ENCODE measurements around the gene PPP6R1.
A peak's percentile ranks its signal among the peaks of the same experiment; 100 is the strongest.
"Not testable (repeated sequence)": the region's sequence is repeated elsewhere in the genome, so short reads cannot be mapped to it uniquely, and the experiment has no call there.

Gene PPP6R1

DNA sequence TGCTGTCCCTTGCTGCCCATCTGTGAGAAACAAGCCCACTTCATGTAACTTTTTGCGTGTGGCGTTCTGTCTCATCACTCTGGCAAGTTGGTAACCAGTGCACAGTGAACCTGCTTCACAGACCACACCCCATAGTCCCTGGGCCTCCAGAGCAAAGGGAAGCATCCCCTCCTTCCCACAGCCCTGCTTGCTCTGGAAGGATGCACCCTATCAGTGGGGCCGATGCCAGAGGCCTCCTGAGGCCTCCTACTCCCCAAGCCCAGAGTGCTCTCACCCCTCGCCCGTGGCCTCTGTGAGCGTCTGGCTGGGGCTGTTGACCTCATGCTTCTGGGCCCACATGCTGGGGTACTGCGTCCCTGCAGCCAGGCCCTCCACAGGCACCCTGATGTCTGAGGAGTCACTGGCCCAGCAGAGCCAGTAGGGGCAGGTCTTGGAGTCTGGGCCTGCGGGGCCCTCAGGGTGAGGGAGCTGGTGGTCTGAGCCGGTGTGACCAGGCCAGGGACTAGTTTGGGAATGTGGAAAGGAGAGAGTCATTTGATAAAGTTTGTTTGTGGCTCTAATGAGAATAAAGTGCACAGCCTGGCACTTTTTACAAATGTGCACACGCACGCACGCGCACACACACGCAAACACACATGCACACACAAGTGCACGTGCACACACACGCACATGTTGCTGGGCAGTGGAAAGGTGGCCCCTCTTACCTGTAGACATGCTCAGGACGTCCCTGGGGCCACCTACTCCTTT, 35.4 kb downstream of the PPP6R1 start:
- DNase-seq: no peak

DNA sequence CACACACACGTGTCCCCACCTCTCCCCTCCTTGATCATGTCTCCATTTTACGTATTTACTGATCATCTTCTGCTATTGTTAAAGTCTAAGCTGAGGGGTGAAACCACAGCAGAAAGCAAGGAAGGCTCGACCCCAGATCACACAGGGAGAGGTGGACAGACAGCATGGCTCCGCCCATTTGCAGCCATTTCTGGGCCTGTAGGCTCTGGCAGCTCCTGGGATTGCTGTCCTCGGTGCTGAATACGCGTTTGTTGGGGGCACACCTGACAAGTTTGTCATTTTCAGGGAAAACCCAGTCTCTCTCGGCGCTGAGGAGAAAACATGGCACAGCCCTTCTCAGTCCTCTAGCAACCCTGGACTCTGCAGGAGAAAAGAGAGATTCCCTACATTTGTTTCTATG, 38.3 kb downstream of the PPP6R1 start:
- no peak for DNase-seq

DNA sequence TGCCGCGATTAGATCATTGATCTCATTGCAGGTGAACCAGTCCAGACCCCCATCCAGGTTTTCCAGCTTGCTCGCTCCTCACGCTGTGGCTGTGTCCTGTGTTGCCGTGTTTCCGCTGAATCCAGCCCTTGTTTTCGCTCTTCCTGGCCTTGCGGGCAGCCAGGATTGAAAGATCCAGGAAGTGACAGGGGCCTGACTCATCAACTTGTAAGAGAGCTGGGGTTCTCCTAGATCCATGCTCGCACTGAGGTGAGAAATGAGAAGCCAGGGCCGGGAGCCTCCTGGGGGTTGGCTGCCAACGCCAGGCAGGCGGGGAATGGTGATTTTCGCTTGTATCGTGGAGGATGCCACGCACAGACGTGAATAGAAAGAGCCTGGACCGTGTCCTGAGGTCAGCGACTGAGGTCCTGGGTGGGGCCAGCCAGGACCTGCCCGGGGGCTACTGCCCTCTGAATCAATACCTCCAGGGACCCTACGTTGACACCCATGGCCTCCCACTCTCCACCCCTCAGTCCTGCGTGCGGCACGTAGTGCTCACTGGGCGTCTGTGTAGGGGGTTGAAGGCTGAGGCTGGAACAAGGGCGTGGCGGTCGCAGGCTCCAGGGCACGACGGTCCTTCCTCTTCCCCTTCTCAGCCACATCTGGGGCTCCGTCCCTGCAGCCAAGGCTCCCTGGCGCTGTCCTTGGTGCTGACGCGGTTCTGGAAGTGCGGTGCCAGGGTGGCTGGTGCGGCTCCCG, 42.2 kb downstream of the PPP6R1 start:
- DNase-seq: peak; percentile 9

DNA sequence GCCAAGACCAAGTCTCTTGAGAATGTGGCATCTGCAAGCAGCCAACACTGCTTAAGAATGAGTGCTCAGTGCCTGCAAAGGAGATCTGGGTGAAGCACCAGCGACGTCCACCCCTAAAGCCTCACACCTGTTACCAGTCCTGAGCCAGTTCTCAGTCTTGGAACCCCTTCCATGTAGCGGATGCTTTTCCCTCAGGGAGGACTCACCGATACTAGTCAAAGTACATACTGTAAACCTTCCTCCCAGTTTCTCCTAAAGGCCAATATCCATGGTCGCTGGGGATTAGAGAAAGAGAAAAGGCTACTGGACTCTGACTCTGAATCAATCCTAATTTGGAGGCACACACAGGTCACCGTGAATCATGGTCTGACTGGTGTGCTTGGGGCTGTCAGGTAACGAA, 45.3 kb downstream of the PPP6R1 start:
- no peak for DNase-seq

DNA sequence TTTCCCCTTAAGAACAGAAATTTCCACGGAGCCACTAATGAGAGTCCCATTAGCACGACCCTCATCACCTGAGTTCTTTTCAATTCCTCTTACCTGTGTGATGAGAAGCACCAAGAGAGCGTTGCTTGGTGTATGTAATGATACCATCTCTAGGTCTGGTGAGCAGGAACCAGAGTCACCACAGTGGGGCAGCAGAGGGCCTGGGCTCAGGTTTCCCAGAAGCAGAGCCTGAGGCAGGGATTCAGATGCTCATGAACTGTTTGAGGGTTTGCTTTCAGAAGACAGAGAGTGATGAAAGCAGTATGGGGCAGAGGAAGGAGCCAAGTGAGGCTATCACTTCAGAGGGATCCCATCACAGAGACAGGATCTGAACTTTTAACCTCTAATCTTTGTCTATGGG, 46.4 kb downstream of the PPP6R1 start:
- no peak for DNase-seq

DNA sequence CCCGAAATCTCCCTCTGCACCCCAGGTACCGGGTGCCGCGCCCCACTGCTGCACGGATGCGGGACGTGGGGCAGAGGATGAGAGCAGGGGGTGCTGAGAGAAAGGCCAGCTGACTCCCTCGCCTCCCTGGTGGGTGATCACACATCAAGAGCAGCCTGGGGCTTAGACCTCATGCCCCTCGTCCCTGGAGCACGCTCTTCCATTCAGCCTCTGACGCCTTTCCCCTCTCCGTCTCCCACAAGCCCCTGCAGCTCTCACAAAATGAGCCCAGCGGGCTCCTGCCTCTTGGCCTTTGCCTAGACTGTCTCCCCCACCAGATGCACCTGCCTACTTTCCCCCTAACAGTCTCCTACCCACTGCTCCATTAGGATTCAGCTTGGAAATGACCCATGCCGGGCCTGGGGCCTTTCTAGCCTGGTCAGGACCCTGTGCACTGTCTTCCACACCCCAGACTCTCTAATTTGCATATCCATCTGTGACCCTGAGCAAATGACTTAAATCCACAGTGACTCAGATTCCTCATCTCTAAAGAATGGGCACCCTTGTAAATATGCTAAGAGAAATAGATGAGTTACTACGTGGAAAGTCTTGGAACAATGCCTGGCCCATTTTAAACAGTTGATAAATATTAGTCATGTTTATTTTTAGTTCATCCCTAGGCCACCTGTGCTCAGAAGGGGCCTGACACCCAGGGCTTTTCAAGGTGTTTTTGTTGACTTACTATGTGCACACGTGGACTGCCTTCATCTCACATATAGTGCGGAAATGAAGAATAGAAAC, 48.9 kb downstream of the PPP6R1 start:
- DNase-seq: no peak

DNA sequence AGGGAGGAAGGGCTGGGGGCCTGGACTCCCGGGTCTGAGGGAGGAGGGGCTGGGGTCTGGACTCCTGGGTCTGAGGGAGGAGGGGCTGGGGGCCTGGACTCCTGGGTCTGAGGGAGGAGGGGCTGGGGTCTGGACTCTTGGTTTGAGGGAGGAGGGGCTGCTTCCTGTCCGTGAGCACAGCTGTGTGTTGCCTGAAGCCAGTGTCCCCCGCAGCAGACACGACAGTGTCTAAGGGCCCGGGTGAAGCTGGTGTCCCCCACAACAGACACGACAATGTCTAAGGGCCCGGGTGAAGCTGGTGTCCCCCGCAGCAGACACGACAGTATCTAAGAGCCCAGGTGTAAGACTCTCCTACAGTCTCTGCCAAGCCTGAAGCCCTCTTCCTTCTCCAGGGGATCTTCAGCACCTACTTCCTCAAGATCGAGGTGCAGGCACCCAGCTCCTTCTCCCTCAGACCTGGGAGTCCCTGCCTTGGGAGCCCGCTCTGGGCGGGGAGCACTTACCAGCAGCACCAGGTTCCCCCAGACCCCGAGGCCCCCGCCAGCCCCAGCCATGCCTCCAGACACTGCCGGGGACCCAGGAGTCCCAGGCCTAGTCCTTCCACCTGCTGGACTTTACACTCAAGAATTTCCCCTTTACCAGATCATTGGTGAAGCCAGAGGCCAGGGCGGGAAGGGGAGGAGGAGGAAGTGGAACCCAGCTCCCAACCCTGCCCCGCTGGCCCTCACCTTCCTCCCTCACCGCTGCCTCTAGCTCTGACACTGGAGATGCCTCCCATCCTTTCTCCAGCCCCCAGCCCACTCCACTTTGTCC, 49.7 kb downstream of the PPP6R1 start, which contains the start of gene PTPRH:
Gene PTPRH, minus strand, starts transcription at position 622 of the 813 bp plus-strand sequence. Its CDS starts 68 bp downstream, at position 554.
- no peak for DNase-seq

DNA sequence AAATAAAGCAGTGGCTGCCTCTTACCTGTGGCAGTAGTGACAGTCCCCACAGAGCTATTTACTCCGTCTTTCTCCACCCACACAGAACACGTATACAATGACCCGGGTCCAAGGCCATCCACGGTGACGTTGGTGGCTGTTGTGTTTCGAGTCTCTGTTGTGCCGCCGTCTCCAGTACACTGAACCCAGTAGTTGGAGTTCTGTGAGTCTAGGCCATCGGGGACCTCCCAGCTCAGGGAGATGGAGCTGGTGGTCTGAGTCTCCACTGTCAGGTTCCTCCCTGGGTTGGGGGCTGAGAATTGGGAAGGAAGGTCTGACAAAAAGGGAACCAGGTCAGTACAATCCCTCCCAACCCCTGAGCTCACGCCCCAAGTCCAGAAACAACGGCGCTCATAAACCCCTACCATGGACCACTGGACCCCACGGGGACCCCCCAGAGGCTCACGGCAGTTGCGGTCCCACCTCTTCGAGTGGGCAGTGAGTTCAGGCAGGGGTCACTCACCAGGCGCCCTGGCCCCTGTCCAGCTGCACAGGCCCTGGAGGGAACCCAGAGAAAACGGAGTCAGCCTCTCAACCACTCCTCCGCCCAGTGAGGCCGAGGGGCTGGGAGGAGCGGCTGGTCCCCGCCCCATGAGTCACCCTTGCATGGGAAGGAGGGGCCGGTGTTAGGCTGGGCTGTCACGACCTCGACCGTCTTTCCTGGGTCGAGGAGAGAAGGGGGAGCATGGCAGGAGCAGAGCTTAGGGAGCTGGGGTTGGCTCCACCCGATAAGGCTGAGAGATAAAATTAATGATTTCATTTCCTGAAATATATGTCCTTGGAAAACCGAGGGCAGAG, 51.9 kb downstream of the PPP6R1 start:
- no peak for DNase-seq

DNA sequence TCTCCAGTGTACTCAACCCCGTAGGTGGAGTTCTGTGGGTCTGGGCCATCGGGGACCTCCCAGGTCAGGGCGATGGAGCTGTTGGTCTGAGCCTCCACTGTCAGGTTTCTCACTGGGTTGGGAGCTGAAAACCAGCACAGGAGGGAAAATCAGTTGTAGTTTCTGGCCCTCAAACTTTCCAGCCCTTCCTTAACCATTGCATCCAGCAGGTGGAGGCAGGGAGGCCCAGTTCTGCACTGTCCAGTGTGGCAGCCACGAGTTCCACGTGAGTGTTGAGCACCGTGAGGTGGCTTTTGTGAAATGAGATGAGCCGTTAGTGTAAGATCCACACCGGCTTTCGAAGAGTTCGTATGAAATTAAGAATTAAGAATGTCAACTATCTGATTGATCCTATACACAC, 56.6 kb downstream of the PPP6R1 start:
- not testable (repeated sequence) for DNase-seq

DNA sequence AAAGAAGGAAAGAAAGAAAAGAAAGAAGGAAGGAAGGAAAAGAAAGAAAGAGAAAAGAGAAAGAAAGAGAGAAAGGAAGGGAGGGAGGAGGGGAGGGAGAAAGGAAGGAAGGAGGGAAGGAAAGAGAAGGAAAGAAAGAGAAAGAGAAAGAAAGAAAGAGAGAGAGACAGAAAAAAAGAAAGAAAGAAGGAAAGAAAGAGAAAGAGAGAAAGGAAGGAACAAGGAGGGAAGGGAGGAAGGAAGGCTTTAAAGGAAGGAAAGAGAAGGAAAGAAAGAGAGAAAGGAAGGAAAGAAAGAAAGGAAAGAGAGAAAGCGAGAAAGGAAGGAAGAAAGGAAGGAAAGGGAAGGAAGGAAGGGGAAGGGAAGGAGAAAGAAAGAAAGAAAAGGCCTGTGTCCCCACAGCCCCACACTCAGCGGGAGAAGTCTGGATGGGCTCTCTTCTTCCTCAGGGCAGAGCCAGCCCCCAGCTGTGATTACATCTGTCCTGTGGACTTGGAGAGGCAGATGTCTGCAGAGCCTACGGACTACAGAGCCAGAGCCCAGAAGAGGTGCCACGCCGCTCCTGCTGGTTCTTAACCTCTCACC, 59.1 kb downstream of the PPP6R1 start:
- no peak for DNase-seq

DNA sequence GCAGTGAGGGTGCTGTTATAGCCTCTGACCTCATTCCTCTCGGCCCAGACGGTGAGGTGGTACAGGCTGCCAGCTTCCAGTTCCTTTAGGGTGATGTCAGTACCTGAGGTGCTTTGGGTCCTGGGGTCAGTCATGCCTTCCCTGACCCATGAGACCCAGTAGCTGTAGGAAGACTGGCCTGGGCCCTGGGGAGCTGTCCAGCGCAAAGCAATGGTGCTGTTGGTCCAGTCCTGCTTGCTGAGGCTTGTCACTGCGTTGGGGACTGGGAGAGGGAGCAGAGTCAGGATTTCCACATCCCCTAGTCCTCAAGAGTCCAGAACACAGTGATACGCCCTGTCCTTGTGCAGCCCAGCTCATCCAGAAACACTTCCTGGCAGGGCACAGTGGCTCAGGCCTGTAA, 60.2 kb downstream of the PPP6R1 start:
- DNase-seq: no peak

DNA sequence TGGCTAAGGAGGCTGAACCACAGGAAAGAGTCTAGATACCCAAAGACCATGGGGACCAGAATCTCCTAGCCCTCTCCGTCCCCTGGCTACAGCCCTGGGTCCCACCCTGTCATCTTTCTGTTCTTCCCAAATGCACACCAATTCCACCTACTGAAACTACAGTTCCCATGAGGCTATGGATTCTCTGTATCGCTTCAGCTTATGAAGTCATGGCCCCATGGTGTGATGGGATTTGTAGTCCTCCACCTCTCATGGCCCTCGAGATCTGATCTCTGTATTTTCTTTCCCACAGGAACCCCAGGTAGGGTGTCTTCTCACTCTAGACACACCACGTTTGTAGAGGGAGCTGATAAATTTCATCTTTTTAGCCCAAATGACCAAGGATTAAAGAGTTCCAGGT, 61.3 kb downstream of the PPP6R1 start:
- no peak for DNase-seq

DNA sequence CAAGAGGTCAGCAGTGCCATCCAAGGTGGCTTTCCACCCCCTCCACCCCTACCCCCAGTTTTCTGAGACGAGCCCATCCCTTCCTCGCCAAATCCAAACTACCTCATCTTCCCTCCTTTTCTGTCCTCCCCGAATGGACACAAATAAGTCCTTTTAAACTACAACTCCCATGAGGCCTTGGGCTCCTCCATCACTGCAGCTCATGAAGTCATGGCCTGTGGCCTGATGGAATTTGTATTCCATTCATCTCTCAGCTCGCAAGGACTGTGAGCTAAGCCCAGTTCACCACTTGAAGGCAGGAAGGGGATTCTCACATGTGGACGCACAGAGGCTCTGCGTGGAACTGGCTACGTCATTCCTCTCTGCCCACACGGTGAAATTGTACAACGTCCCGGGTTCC, 62.0 kb downstream of the PPP6R1 start:
- no peak for DNase-seq

DNA sequence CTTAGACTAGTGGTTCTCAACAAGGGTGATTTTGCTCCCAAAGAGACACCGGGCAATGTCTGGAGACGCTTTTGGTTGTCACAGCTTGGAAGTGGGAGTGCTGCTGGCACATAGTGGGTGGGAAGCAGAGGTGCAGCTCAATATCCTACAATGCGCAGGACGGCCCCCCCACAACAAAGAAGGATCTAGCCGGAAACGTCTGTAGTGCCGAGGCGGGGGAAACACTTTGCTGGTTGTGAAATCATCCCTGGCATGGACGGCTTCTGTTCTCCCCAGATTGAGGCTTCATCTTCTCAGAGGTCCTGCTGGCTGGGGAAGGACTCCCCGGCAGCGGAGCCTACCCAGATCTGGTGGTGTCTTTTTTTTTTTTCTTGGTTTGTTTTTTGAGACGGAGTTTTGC, 65.3 kb downstream of the PPP6R1 start:
- no peak for DNase-seq

DNA sequence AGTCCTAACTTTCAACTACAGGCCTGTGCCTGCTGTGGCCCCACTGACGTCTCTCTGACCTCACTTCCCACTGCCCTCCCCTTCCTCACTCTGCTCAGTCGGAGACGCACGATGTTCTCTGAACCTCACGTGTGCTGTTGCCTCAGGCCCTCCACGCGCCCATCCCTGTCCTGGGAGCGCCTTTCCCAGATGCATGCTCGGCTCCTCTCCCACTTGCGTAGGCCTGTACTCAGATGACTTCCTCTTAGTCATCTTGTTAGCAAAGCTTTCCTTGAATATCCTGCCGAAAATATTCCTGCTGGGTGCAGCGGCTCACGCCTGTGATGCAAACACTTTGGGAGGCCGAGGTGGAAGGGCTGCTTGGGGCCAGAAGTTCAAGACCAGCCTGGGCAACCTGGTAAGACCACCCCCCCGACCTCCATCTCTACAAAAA, 69.4 kb downstream of the PPP6R1 start:
- no peak for DNase-seq

DNA sequence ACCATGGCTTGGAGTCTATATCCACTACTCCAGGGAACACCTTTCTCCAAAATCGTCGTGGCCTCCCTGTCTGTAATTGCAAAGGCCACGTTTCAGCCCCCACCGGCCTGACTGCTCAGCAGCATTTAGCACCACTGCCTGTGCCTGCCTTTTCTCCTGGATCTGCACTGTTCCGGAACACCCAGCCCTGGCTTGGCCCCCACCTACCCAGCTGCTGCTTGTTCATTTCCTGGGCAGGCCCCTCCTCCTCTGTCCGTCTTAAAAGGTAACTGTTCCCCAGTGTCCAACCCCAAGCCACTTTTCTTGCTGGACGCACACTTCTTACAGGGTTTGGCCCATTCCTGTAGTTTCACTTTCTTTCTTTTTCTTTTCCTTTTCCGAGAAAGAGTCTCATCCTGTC, 70.2 kb downstream of the PPP6R1 start:
- no peak for DNase-seq

DNA sequence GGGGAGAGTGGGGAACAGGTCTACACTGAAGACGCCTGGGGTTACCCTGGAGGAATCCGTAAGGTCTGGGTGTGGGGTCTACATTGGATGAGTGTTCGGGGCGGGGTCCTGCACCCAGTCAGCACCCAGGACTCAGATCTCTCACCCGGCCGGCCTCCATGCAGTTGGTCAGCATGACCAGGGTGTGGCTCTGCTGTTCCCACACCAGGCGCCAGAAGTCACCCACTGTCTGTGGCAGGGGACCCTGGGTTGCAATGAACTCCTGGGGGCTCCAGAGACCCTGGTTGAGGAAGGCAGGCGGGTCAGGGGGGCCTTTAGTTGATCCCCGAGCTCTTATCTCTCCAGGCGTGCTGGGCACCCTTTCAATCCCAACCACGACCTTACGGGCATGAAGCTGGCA, 72.7 kb downstream of the PPP6R1 start:
- no peak for DNase-seq

DNA sequence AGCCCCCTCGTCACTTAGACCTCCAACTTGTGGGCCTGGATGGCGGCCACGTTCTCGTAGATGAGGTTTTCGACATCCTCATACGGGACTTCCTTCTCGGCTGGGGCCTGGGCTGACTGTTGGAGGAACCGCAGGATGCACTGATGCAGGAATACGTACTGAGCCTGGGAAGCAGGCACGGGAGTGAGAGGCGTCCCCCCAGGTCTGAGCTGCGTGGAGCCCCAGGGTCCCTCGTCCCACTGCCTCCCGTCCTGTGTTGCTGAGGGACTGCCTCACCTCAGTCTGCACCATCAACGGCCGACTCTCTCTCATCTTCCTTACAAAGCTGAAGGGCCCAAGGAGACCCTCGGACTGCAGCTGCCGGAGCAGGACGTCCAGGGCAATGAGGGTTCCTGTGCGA, 77.1 kb downstream of the PPP6R1 start:
- no peak for DNase-seq
